ENCODE measurements around the gene AASDHPPT. TPM values are rescaled to one million over a fixed set of nuclear protein-coding genes. Genes with fewer than 3 reads are reported as not detected.

Gene AASDHPPT
- total and polyA plus RNA-seq, 8 donors: 3.5 to 60.1 (median 19.7) TPM

GRCh38 chr11:106137758-106138157 lies 60.3 kb downstream of the AASDHPPT start:
- H3K9me3 ChIP-seq: no peaks in the 10 kb centered on the region
- no peak overlapping the region for H3K4me3 ChIP-seq
- H3K27me3 ChIP-seq: no peaks in the 10 kb centered on the region
- no peak for DNase-seq
- WGBS, 5 donors: 64 to 89% (median 75%) methylated on average over 1 of the region's 1 CpG
- TF ChIP-seq CTCF (IDR thresholded peaks at IDR 0.05): no peak
- TF ChIP-seq EP300 (IDR thresholded peaks at IDR 0.05): no peak
- TF ChIP-seq POLR2AphosphoS5 (IDR thresholded peaks at IDR 0.05): no peak
- TF ChIP-seq POLR2A (IDR thresholded peaks at IDR 0.05): no peak
- intact Hi-C loops (cut with DNase I; ENCODE audit: low total_unique reads): no loop called here
- H3K27ac ChIP-seq: no peak overlapping the region
- H3K36me3 ChIP-seq: no peaks in the 10 kb centered on the region
- no peaks in the 10 kb centered on the region for H3K4me1 ChIP-seq

Other genes with a start within 250 kb of the AASDHPPT start
- gene MSANTD4, start 55.4 kb upstream of the AASDHPPT start, total RNA-seq: 10 to 100 TPM in 2 of 5 donors, 1 to 10 TPM in 2, under 1 TPM in 1; 0.87 to 41.4 (median 7.5) TPM
- 1 to 10 TPM; 4.1 to 5.9 (median 4.7) TPM for gene MSANTD4, start 55.4 kb upstream of the AASDHPPT start, polyA plus RNA-seq
- 10 to 100 TPM in 3 of 5 donors, 1 to 10 TPM in 1, under 1 TPM in 1; 0.58 to 24.9 (median 11.4) TPM for gene KBTBD3, start 315 bp upstream of the AASDHPPT start, total RNA-seq
- gene KBTBD3, start 315 bp upstream of the AASDHPPT start, polyA plus RNA-seq: 1 to 10 TPM; 1.2 to 3.6 (median 2.0) TPM

Data from stomach (tissue), 9 donors.